T1000 (cell line): ENCODE measurements around the gene EIF4G1.

Experiments
- DNase-seq: peaks from one replicate; lab custom pipeline; 2025; ENCODE audit warnings: mixed read lengths; lab: John Stamatoyannopoulos, UW

Gene EIF4G1

GRCh38 chr3:184305577-184305976 is 8.8 kb upstream of the EIF4G1 start:
- DNase-seq: no peak

- no peak for DNase-seq
Observed at GRCh38 chr3:184306341-184306972, 7.9 kb upstream of the EIF4G1 start.

GRCh38 chr3:184307915-184308314 is 6.5 kb upstream of the EIF4G1 start:
- no peak for DNase-seq

GRCh38 chr3:184308744-184309143 is 5.7 kb upstream of the EIF4G1 start:
- DNase-seq: no peak

- no peak for DNase-seq
Observed at GRCh38 chr3:184311633-184312032, 2.8 kb upstream of the EIF4G1 start.

- DNase-seq: no peak
Observed at GRCh38 chr3:184314700-184315542, 515 bp downstream of the EIF4G1 start.

- no peak for DNase-seq
Observed at GRCh38 chr3:184315543-184315867, 1.1 kb downstream of the EIF4G1 start.

GRCh38 chr3:184315871-184316661 is 1.7 kb downstream of the EIF4G1 start:
- DNase-seq: no peak

GRCh38 chr3:184316792-184317191 is 2.4 kb downstream of the EIF4G1 start:
- DNase-seq: no peak

- DNase-seq: no peak
Observed at GRCh38 chr3:184317201-184317600, 2.8 kb downstream of the EIF4G1 start.

- peak; percentile 92 for DNase-seq
Observed at GRCh38 chr3:184320104-184320445, 5.7 kb downstream of the EIF4G1 start.

GRCh38 chr3:184321666-184322065 is 7.3 kb downstream of the EIF4G1 start:
- DNase-seq: no peak

GRCh38 chr3:184322731-184323487 is 8.5 kb downstream of the EIF4G1 start:
- no peak for DNase-seq

GRCh38 chr3:184323696-184324095 is 9.3 kb downstream of the EIF4G1 start:
- no peak for DNase-seq

- no peak for DNase-seq
Observed at GRCh38 chr3:184325269-184325668, 10.9 kb downstream of the EIF4G1 start.

GRCh38 chr3:184325715-184326369 is 11.4 kb downstream of the EIF4G1 start:
- DNase-seq: no peak

- no peak for DNase-seq
Observed at GRCh38 chr3:184327171-184327570, 12.8 kb downstream of the EIF4G1 start.

- no peak for DNase-seq
Observed at GRCh38 chr3:184328516-184328915, 14.1 kb downstream of the EIF4G1 start.

- peak; percentile 57 for DNase-seq
Observed at GRCh38 chr3:184332370-184333090, 18.1 kb downstream of the EIF4G1 start.

GRCh38 chr3:184333190-184333589 is 18.8 kb downstream of the EIF4G1 start:
- no peak for DNase-seq

- DNase-seq: no peak
Observed at GRCh38 chr3:184333700-184334099, 19.3 kb downstream of the EIF4G1 start.
